Activated T-cell treated with anti-CD3 and anti-CD28 coated beads, Interleukin-2, amount 50 U/mL, for 48 hours (primary cell): ENCODE data around the gene OR2V2.
"Not testable (repeated sequence)": the region's sequence is repeated elsewhere in the genome, so short reads cannot be mapped to it uniquely, and the experiment has no call there.

Experiments
- DNase-seq, 2 experiments: peaks; one replicate each; pipeline ENCODE4 v3.0.0-alpha.2; 2020

OR2V2 gene

GRCh38 chr5:181146927-181147636, at the start of gene OR2V2:
TSS of gene OR2V2 (plus strand) at chr5:181147586. CDS start at chr5:181154943, 7,357 bp downstream.
- DNase-seq: not testable (repeated sequence)

- not testable (repeated sequence) for DNase-seq
These were observed 49.5 kb upstream of the OR2V2 start for GRCh38 chr5:181097759-181098491.

GRCh38 chr5:181098762-181099601, 48.4 kb upstream of the OR2V2 start:
- peak; percentile 25 to 26 for DNase-seq

GRCh38 chr5:181099602-181100086, 47.7 kb upstream of the OR2V2 start:
- no peak for DNase-seq

GRCh38 chr5:181100121-181100875, 47.1 kb upstream of the OR2V2 start:
- peak; percentile 23 to 36 for DNase-seq

GRCh38 chr5:181101030-181101641, 46.2 kb upstream of the OR2V2 start:
- DNase-seq: not testable (repeated sequence)

GRCh38 chr5:181101930-181102674, 45.3 kb upstream of the OR2V2 start:
- not testable (repeated sequence) for DNase-seq

- not testable (repeated sequence) for DNase-seq
These were observed 43.2 kb upstream of the OR2V2 start for GRCh38 chr5:181104259-181104568.

GRCh38 chr5:181104606-181105390, 42.6 kb upstream of the OR2V2 start:
- DNase-seq: peak in 1 of 2 experiments; percentile 14

GRCh38 chr5:181105391-181106025, 41.9 kb upstream of the OR2V2 start:
- peak in 1 of 2 experiments; percentile 17 for DNase-seq

- DNase-seq: no peak
These were observed 39.7 kb upstream of the OR2V2 start for GRCh38 chr5:181107699-181108098.

GRCh38 chr5:181108578-181109165, 38.7 kb upstream of the OR2V2 start:
- no peak for DNase-seq

- no peak for DNase-seq
These were observed 37.8 kb upstream of the OR2V2 start for GRCh38 chr5:181109489-181110013.

- DNase-seq: no peak
These were observed 36.4 kb upstream of the OR2V2 start for GRCh38 chr5:181111010-181111409.

GRCh38 chr5:181112476-181112875, 34.9 kb upstream of the OR2V2 start:
- no peak for DNase-seq

- not testable (repeated sequence) for DNase-seq
These were observed 33.8 kb upstream of the OR2V2 start for GRCh38 chr5:181113572-181113971.

- DNase-seq: no peak
These were observed 33.0 kb upstream of the OR2V2 start for GRCh38 chr5:181114284-181114843.

- DNase-seq: no peak
These were observed 32.3 kb upstream of the OR2V2 start for GRCh38 chr5:181114844-181115778.
